C4-2B (cell line): ENCODE measurements around the gene DCXR.

Experiments used
- H3K27ac ChIP-seq: fragments of 450-650 bp; 2 replicates; pipeline ENCODE4 v1.5.1; 2017
- CTCF ChIP-seq: fragments of 450-650 bp; conservative IDR thresholded peaks from 2 replicates; pipeline ENCODE4 v1.5.1; 2017; ENCODE audit warnings: mild to moderate bottlenecking
- ZFX ChIP-seq: fragments of 450-650 bp; IDR thresholded peaks from 2 replicates; pipeline ENCODE4 v1.6.1; 2017

The DCXR gene

DNA sequence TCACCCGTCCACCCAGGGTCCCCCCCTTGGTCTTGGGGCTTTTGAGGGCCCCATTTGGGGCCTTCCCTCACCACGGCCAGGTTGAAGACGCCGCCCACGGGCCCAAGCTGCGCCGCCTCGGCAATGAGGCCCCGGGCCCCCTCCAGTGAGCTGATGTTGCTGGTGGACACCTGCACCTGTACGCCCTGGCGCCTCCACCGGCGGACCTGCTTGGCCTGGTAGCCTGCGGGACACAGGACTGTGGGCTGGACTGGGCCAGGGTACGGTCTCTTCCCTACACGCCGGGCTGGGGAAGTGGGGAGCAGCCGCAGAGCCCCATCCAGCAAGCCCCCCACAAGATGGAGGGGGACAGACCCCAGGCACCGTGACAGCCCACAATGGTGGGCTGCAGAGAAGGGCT is 45.0 kb upstream of the DCXR start:
- no peak overlapping the region for H3K27ac ChIP-seq
- TF ChIP-seq ZFX (no peak), CTCF (no peak)

- no peak for TF ChIP-seq ZFX
- TF ChIP-seq CTCF, result no peak
- H3K27ac ChIP-seq, result no peak overlapping the region
Observed at GRCh38 chr17:82081966-82082365, 44.5 kb upstream of the DCXR start.

GRCh38 chr17:82081546-82081945 is 44.0 kb upstream of the DCXR start:
- no peak for TF ChIP-seq CTCF
- TF ChIP-seq ZFX, result no peak
- no peak overlapping the region for H3K27ac ChIP-seq

DNA sequence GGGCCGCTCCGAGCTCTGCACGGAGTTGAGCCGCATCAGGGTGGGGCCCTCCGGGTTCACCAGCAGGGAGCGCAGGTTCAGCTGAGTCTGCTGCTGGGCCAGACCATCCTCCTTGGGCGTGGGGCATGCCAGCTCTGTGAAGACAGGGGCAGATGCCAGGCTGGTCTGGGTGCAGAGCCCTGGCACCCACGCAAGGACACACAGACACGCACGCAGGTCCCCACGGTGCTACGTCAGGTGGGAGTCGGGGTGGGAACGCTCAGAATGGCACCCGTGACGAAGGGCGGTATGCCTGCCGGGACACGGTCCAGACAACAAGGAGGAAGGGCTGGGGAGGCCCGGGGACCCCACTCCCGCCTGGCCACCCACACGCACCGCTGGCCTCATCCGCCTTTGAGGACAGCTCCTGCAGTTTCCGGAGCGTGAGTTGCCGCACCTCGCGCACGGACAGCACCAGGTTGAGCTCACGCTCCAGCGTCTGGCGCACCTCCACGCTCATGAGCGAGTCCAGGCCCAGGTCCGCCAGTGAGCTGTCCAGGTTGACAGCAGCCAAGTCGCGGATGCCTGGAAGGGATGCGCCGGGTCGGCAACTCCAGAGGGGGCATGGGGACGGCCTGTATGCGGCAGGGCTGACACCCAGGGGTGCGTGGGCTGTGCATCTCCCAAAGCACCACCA is 43.4 kb upstream of the DCXR start:
- H3K27ac ChIP-seq, result no peak overlapping the region
- TF ChIP-seq ZFX (no peak), CTCF (no peak)

DNA sequence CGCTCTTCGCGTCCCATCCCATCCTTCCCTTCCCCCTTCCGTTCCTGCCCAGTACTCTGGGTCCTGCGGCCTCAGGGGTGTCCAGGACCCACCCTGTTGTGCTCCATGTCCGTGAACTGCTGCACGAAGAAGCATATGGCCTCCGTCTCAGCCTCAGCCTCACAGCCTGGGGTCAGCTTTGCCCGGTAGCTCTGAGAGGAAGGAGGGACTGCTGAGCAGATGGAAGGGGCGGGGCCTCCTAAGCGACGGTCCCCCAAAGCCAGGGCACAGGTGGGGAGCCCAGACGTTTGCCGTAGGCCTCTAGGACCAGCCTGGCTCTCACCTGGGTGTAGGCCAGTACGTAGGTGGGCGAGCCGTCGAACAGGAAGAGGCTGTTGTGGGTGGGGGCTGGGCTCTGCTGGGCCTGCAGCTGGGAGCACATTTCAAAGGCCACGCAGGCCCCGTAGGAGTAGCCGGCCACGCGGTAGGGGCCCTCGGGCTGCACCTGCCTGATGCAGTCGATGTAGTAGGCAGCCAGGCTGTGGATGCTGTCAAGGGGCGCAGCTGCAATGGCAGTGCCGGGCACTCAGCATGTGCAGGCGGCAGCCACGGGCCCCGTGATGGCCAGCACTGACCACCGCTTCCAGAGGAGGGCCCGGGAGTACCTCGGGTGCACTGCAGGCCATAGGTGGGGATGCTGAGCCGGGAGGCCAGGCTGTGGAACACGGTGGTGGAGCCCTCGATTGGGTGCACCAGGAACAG is 42.7 kb upstream of the DCXR start:
- H3K27ac ChIP-seq, result no peak overlapping the region
- TF ChIP-seq CTCF (no peak), ZFX (no peak)

DNA sequence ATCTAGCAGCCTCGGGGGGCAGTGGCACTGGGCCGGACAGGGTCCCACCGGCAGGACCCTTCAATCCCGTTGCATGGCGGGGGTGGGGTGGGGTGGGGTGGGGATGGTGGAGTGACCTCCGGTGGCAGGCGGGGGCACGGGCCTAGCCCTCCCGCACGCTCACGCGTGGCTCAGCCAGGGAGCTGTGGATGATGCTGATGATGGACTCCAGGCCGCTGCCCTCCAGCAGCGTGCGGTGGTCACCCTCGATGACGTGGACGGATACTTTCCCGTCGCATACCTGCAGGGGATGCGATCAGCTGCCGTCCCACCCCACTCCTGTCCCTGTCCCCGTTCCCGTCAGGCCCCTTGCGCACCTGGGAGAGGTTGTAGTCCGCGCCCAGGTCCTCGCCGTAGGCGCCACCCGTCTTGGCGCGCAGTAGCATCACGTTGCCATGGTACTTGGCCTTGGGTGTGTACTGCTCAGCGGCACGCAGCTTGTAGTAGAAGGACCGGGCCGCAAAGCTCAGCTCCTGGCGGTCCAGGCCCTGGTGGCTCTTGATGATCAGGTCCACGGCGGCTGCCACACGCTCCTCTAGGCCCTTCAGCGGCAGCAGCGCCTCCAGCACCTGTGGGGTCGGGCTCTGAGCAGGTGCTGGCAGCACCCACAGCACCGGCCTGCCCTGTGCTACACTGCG is 41.6 kb upstream of the DCXR start:
- no peak for TF ChIP-seq ZFX
- no peak for TF ChIP-seq CTCF
- no peak overlapping the region for H3K27ac ChIP-seq

DNA sequence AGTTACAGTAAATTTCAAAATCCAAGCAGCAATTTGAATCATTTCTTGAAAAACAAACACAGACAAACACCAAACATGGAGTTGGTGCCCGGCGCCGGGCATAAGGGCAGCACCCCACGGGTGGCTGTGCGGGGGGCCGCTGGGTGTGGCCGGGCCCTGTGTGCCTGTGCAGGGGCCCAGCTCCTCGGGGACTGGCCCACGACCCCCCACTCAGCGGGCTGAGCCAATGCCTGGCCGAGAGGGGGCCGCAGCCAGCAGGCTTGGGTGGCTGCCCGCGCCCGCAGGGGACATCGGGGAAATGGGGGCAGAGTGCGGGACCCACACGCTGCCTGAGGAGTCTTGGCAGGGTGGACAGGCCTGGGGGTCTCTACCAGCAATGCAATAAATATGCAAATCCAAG is 40.9 kb upstream of the DCXR start:
- no peak for TF ChIP-seq CTCF
- no peak for TF ChIP-seq ZFX
- H3K27ac ChIP-seq, result no peak overlapping the region
